ENCODE results near the gene UCHL3. TPM values are rescaled to one million over a fixed set of nuclear protein-coding genes. Genes with fewer than 3 reads are reported as not detected.

Gene UCHL3
- total and polyA plus RNA-seq, 9 of the 15 experiments (the other 6 are each of a cell fraction or from before 2014, with no cell fraction given) = 42.2 to 112 (median 85.4) TPM

- no peak for TF ChIP-seq SAFB (IDR thresholded peaks at IDR 0.05; ENCODE audit: borderline replicate concordance, low read depth, low read length)
- TF ChIP-seq ZEB2 (IDR thresholded peaks at IDR 0.05) = no peak
- no peak for TF ChIP-seq MCM7 (IDR thresholded peaks at IDR 0.05)
- TF ChIP-seq POLR2B (IDR thresholded peaks at IDR 0.05; ENCODE audit: low read depth, partially characterized antibody) = peak; percentile 59
- TF ChIP-seq ZNF507 (tag; conservative IDR thresholded peaks at IDR 0.05) = no peak
- peak; percentile 88 for TF ChIP-seq ELF2 (CRISPR knock-in tag; IDR thresholded peaks at IDR 0.05)
- no peak for TF ChIP-seq NFE2 (IDR thresholded peaks at IDR 0.05; ENCODE audit: low read depth)
- TF ChIP-seq CREB1 (IDR thresholded peaks at IDR 0.05) = 0 out of 2 replicates have a peak, but pooled peaks have one; percentile 21
- TF ChIP-seq CREB1 (CRISPR knock-in tag; IDR thresholded peaks at IDR 0.05) = no peak
- TF ChIP-seq ZNF436 (CRISPR knock-in tag; IDR thresholded peaks at IDR 0.05) = no peak
- peak; percentile 82; the same call in 1 of the 2 replicates for TF ChIP-seq PHF8 (IDR thresholded peaks at IDR 0.05; ENCODE audit: borderline replicate concordance, low read length)
- TF ChIP-seq ZBTB34 (CRISPR knock-in tag; IDR thresholded peaks at IDR 0.05) = no peak
- TF ChIP-seq SIN3A (IDR thresholded peaks at IDR 0.05; ENCODE audit: borderline replicate concordance in 2 of 2, control insufficient read depth in 1 of 2, low read depth in 2 of 2, low read length in 2 of 2) = no peak
- TF ChIP-seq E2F3 (CRISPR knock-in tag; IDR thresholded peaks at IDR 0.05) = no peak
- TF ChIP-seq YY1 (IDR thresholded peaks at IDR 0.05; ENCODE audit: borderline replicate concordance in 1 of 3, control insufficient read depth in 1 of 3, extremely low read depth in 1 of 3, insufficient read depth in 3 of 3, insufficient read length in 1 of 3, insufficient replicate concordance in 2 of 3, low read depth in 1 of 3, low read length in 2 of 3) = peak in 1 of 3 experiments; percentile 66
- TF ChIP-seq CREM (IDR thresholded peaks at IDR 0.05; ENCODE audit: low read depth) = no peak; the same call in 1 of the 2 replicates
- TF ChIP-seq JUNB (CRISPR knock-in tag; conservative IDR thresholded peaks at IDR 0.05) = no peak
- no peak for TF ChIP-seq HDAC6 (IDR thresholded peaks at IDR 0.05; ENCODE audit: low read depth, low read length)
- no peak for TF ChIP-seq TSC22D4 (tag; IDR thresholded peaks at IDR 0.05)
- TF ChIP-seq USF2 (CRISPR knock-in tag; IDR thresholded peaks at IDR 0.05) = no peak
- TF ChIP-seq ZC3H8 (IDR thresholded peaks at IDR 0.05) = no peak
- TF ChIP-seq STAT6 (CRISPR knock-in tag; IDR thresholded peaks at IDR 0.05) = no peak
- TF ChIP-seq RAD21 (CRISPR knock-in tag; conservative IDR thresholded peaks at IDR 0.05 in 1 of 2, IDR thresholded peaks at IDR 0.05 in 1 of 2) = no peak
- TF ChIP-seq ZNF780A (CRISPR knock-in tag; IDR thresholded peaks at IDR 0.05) = no peak
Measured at GRCh38 chr13:75537401-75538365, 11.9 kb upstream of the UCHL3 start, which contains the start of gene COMMD6 (continued).

Data from K562 (cell line).